Measurements from ENCODE around the gene TUBD1.
"Not testable (repeated sequence)": the region's sequence is repeated elsewhere in the genome, so short reads cannot be mapped to it uniquely, and the experiment has no call there.

The TUBD1 gene

GRCh38 chr17:59842901-59843652 is 49.7 kb downstream of the TUBD1 start:
- no peak for DNase-seq

DNA sequence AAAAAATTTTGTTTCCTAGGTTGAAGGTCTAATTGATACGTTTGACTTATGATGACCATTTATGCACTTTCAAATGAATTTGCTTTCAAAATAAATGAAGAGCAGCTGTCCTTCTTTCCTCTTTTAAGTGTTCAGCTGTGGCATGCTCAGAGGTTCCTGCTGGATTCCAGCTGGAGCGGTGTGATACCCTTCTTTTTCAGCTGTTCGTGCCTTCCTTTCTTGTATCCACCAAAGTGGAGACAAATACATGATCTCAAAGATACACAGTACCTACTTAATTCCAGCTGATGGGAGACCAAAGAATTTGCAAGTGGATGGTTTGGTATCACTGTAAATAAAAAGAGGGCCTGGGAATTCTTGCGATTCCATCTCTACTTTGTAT is 50.9 kb downstream of the TUBD1 start:
- DNase-seq = not testable (repeated sequence)

- not testable (repeated sequence) for DNase-seq
These were observed 51.5 kb downstream of the TUBD1 start for GRCh38 chr17:59841091-59841881.

- no peak for DNase-seq
These were observed 52.2 kb downstream of the TUBD1 start for GRCh38 chr17:59840329-59841090.

GRCh38 chr17:59839651-59840328 is 53.0 kb downstream of the TUBD1 start:
- DNase-seq = no peak

GRCh38 chr17:59838052-59838916 is 54.5 kb downstream of the TUBD1 start:
- DNase-seq = no peak

DNA sequence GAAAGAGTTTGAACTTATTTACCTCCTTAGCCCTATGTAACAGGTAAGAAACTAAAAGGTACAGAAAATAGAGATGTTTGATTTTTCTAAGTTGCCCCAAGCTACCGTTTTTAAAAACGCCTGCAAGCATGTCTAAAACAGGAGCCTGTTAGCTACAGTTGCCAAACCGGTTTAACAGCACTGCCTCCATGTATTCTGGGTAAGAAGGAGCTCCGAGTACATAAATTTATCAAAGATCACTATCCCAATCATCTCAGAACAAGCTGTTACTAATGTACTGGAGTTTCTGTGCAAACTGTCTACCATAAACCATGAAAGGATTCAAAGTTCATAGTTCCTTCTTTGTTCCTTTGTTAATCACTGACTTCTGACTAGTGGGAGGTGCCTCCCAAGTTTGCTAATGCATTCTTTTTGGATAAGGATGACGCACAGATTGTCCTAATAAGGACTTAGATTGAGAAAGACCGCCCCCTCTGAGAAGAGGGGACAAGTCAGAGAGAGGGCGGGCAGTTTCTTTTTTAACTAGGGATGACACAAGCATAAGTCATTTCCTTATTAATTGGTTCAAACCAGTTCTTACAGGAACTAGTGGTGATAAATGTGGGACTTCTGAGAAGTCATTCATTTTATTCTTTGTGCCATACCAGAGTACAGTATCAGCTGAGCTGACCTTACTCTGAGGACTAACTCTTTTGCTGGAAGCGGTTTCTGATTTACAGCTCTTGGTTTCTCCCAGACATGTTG is 55.3 kb downstream of the TUBD1 start:
- DNase-seq = peak; percentile 39

DNA sequence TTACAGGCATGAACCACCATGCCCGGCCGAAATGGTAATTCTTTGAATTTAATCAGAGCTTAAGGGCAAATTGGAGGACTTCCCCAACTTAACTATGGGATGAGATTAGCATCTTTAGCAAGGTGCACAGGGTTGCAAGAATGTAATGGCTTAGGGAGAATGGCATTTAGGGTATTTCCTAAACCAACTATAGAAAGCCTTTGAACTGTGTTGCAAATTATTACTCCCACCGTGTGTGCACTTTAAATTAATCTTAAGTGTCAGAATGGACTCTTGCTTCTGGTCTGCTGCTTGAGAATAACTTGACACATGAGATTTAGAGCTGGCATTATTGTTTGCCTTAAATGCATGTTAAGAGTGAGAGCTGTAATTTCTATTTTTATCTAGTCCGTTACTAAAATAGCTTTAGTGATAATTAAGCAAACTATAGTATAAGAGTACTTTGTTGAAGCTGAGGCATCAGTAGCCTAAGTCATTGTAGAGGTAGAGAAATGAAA is 59.8 kb downstream of the TUBD1 start:
- DNase-seq = no peak

- DNase-seq = no peak
These were observed 61.8 kb downstream of the TUBD1 start for GRCh38 chr17:59830846-59831486.

GRCh38 chr17:59830007-59830630 is 62.6 kb downstream of the TUBD1 start:
- no peak for DNase-seq

GRCh38 chr17:59829217-59830006 is 63.3 kb downstream of the TUBD1 start:
- no peak for DNase-seq

- not testable (repeated sequence) for DNase-seq
These were observed 63.9 kb downstream of the TUBD1 start for GRCh38 chr17:59828819-59829216.

GRCh38 chr17:59828478-59828760 is 64.3 kb downstream of the TUBD1 start:
- DNase-seq = no peak

GRCh38 chr17:59827721-59828477 is 64.8 kb downstream of the TUBD1 start:
- DNase-seq = no peak

DNA sequence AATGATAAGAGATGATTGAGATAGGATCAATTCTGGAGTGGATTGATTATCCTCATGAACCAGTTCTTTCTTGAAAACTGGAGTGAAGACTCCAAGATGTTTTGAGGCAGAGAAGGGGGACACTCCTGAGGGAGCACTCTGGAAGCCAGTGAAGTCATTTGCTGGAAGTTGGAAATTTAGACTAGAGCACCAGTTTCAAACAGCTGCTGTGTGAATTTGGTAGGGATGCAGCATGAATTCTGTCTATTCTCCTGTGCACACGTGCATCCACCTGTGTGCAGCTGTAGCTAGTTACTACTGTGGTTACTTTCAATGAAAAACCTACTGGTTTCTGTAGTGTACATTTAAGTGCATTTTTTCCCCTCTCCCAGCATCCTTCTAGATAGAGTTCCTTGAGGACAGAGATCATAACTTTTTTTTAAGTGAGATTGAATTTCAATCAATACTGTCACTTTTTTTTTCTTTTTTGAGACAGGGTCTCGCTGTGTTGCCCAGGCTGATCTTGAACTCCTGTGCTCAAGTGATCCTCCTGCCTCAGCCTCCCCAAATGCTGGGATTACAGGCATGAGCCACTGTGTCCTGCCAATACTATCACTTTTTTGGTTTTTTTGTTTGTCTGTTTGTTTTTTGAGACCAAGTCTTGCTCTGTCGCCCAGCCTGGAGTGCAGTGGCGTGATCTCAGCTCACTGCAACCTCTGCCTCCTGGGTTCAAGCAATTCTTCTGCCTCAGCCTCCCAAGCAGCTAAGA is 65.9 kb downstream of the TUBD1 start:
- DNase-seq = no peak

GRCh38 chr17:59825533-59826322 is 67.0 kb downstream of the TUBD1 start:
- DNase-seq = no peak

- DNase-seq = no peak
These were observed 76.8 kb downstream of the TUBD1 start for GRCh38 chr17:59815965-59816364.

Measured in T-helper 9 cell (primary cell).